HG03025 (cell line): ENCODE data around the gene GCAT.
"Not testable (repeated sequence)": the region's sequence is repeated elsewhere in the genome, so short reads cannot be mapped to it uniquely, and the experiment has no call there.

Source experiments
- ATAC-seq: cut with Tn5 transposase; IDR thresholded peaks from one replicate; pipeline ENCODE4 v1.9.1; 2021; ENCODE audit warnings: mild to moderate bottlenecking, moderate library complexity; ENCODE audit not compliant: unreplicated experiment, low FRiP score

GCAT gene

GRCh38 chr22:37781434-37782059, 26.2 kb upstream of the GCAT start:
- ATAC-seq: no peak

- ATAC-seq: no peak
Observed at GRCh38 chr22:37782340-37783168, 25.2 kb upstream of the GCAT start.

GRCh38 chr22:37784829-37785495, 22.8 kb upstream of the GCAT start:
- no peak for ATAC-seq

- no peak for ATAC-seq
Observed at GRCh38 chr22:37790234-37790633, 17.5 kb upstream of the GCAT start.

GRCh38 chr22:37792494-37792893, 15.2 kb upstream of the GCAT start:
- no peak for ATAC-seq

- no peak for ATAC-seq
Observed at GRCh38 chr22:37794376-37794775, 13.4 kb upstream of the GCAT start.

GRCh38 chr22:37796079-37796478, 11.7 kb upstream of the GCAT start:
- no peak for ATAC-seq

- not testable (repeated sequence) for ATAC-seq
Observed at GRCh38 chr22:37797259-37797658, 10.5 kb upstream of the GCAT start.

- no peak for ATAC-seq
Observed at GRCh38 chr22:37797874-37798500, 9.7 kb upstream of the GCAT start.

- not testable (repeated sequence) for ATAC-seq
Observed at GRCh38 chr22:37799979-37800378, 7.8 kb upstream of the GCAT start.

GRCh38 chr22:37801946-37802309, 5.8 kb upstream of the GCAT start:
- no peak for ATAC-seq

GRCh38 chr22:37802310-37803194, 5.2 kb upstream of the GCAT start:
- ATAC-seq: no peak

- ATAC-seq: no peak
Observed at GRCh38 chr22:37803195-37803638, 4.5 kb upstream of the GCAT start.

- ATAC-seq: no peak
Observed at GRCh38 chr22:37803639-37804351, 3.9 kb upstream of the GCAT start.

- no peak for ATAC-seq
Observed at GRCh38 chr22:37804352-37804880, 3.3 kb upstream of the GCAT start.

GRCh38 chr22:37804881-37805809, 2.6 kb upstream of the GCAT start:
- no peak for ATAC-seq

GRCh38 chr22:37805810-37806277, 1.9 kb upstream of the GCAT start:
- ATAC-seq: no peak
